GM10248 (cell line): ENCODE data around the gene TWNK.

Experiments used
- CTCF ChIA-PET: fragments of 300-600 bp; sonication (Branson Sonifier 250); formaldehyde crosslinking; extraction: SDS; loops from one replicate; lab custom pipeline; 2021; ENCODE audit warnings: antibody characterized with exemption; lab: Yijun Ruan, JAX
- POLR2A ChIA-PET: fragments of 350-650 bp; sonication (Branson Sonifier 250); formaldehyde crosslinking; extraction: SDS; loops from one replicate; lab custom pipeline; 2020; ENCODE audit warnings: antibody characterized with exemption; lab: Yijun Ruan, JAX
- DNase-seq: peaks from one replicate; pipeline ENCODE4 v3.0.0; 2012; ENCODE audit errors: extremely low spot score
- CTCF ChIP-seq: IDR thresholded peaks from 2 replicates; pipeline ENCODE4 v1.5.1; 2012; ENCODE audit warnings: mild to moderate bottlenecking, low read depth; ENCODE audit errors: extremely low read depth, missing control alignments, control extremely low read depth

Gene TWNK

GRCh38 chr10:101007099-101007711, 19.9 kb downstream of the TWNK start:
- POLR2A ChIA-PET, result no interaction called here
- CTCF ChIA-PET, result interaction anchor here (0.9 to 8.1 kb wide), 4 partner anchors 9 to 100 kb away, joined by 3 to 96 read pairs (median 38); partner anchors contain the start of gene LZTS2
- no peak for DNase-seq
- TF ChIP-seq CTCF, result no peak

- no peak for DNase-seq
- ChIA-PET CTCF (interaction anchor here (1.0 to 8.1 kb wide), 4 partner anchors 9 to 87 kb away, joined by 3 to 96 read pairs (median 36); partner anchors contain the start of gene LZTS2), POLR2A (no interaction called here)
- no peak for TF ChIP-seq CTCF
Measured at GRCh38 chr10:101007915-101008822, 20.8 kb downstream of the TWNK start.

- ChIA-PET CTCF (interaction anchor here (1.0 to 8.1 kb wide), 4 partner anchors 8 to 87 kb away, joined by 3 to 96 read pairs (median 36); partner anchors contain the start of gene LZTS2), POLR2A (no interaction called here)
- no peak for TF ChIP-seq CTCF
- DNase-seq, result no peak
Measured at GRCh38 chr10:101008823-101009423, 21.6 kb downstream of the TWNK start.

GRCh38 chr10:101010329-101010728, 23.0 kb downstream of the TWNK start:
- DNase-seq, result no peak
- ChIA-PET POLR2A (no interaction called here), CTCF (interaction anchor here (1.2 to 7.0 kb wide), 4 partner anchors 7 to 42 kb away, joined by 3 to 70 read pairs (median 6); partner anchors contain the start of genes LZTS2 and SEMA4G)
- TF ChIP-seq CTCF, result no peak

- CTCF ChIA-PET, result interaction anchor here (0.8 to 7.0 kb wide), 9 partner anchors 9 to 46 kb away, joined by 3 to 70 read pairs (median 5); partner anchors contain the start of genes LZTS2, MRPL43, SEMA4G and TWNK
- no peak for DNase-seq
- POLR2A ChIA-PET, result no interaction called here
- no peak for TF ChIP-seq CTCF
Measured at GRCh38 chr10:101011517-101012423, 24.4 kb downstream of the TWNK start.
